ENCODE data around the gene RPL29. TPM values are rescaled to one million over a fixed set of nuclear protein-coding genes. Genes with fewer than 3 reads are reported as not detected.
"Not testable (repeated sequence)": the region's sequence is repeated elsewhere in the genome, so short reads cannot be mapped to it uniquely, and the experiment has no call there.

RPL29 gene
- total RNA-seq, 1 donor from 2014 or later: 872 TPM

DNA sequence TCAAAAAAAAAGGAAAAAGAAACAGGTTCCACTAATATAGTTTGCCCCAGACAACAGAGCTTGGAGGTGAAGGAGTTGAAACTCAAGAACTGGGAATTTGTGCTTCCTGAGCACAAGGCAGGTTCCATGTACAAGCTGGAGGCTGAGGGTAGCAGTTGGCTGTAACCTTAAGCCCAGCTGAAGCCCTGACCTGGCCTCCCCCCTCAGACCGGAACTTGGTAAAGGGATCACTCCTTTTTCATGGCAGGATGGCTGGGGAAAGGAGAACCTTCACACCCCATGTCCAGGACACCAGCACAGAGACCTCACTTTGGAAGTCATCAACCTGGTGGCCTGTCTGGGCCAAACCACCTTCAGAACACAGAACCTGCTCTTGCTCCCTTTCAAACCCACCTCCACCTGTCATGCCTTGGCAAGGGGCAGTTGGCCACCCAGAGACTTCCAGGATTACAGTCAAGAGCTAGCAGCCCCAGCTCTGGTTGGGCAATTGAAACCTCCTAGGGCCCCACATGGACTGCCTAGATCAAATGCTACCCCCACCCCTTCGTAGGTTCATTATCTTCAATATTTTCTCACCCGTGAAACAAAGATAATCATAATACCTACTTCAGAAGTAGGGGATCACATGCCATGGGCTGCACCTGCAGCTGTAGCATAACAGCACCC, 3.5 kb downstream of the RPL29 start:
- no peak for FAIRE-seq
- H3K4me3 Mint-ChIP-seq (ENCODE audit: unreplicated experiment): no peak overlapping the region
- no peaks in the 10 kb centered on the region for H3K27me3 ChIP-seq (ENCODE audit: insufficient read depth, low read length)

DNA sequence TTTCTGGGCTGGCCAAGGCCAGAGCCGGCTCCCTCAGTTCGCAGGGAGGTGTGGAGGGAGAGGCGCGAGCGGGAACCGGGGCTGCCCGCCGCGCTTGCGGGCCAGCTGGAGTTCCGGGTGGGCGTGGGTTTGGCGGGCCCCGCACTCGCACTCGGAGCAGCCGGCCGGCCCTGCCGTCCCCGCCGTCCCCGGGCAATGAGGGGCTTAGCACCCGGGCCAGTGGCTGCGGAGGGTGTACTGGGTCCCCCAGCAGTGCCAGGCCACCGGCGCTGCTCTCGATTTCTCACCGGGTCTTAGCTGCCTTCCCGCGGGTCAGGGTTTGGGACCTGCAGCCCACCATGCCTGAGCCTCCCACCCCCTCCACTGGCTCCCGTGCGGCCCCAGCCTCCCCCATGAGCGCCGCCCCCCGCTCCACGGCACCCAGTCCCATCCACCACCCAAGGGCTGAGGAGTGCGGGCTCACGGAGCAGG, 5.2 kb downstream of the RPL29 start:
- H3K27ac Mint-ChIP-seq (ENCODE audit: unreplicated experiment); H3K4me3 Mint-ChIP-seq (ENCODE audit: unreplicated experiment); H3K4me2 ChIP-seq (ENCODE audit: low read length); H3K4me3 ChIP-seq (ENCODE audit: insufficient read depth, low read depth, low read length); H3K9me3 Mint-ChIP-seq (ENCODE audit: unreplicated experiment); FAIRE-seq; H3K9ac ChIP-seq (ENCODE audit: low read length); H2AFZ ChIP-seq (ENCODE audit: low read depth, low read length); DNase-seq (ENCODE audit: low read depth); H3K27me3 ChIP-seq (ENCODE audit: insufficient read depth, low read length); H3K27ac ChIP-seq (ENCODE audit: low read depth, low read length); H3K9me3 ChIP-seq (ENCODE audit: insufficient read depth, low read depth, low read length); H3K27me3 Mint-ChIP-seq (ENCODE audit: low read depth, unreplicated experiment): not testable (repeated sequence)
- H3K36me3 ChIP-seq (ENCODE audit: insufficient read depth, low read length): peaks cover 21% of the 10 kb centered on the region
- Mint-ChIP-seq H3K36me3 (ENCODE audit: low read depth, unreplicated experiment) (peaks cover 20% of the 10 kb centered on the region), H3K4me1 (ENCODE audit: low read depth, unreplicated experiment) (peaks cover 10% of the 10 kb centered on the region)
- H4K20me1 ChIP-seq (ENCODE audit: insufficient read depth, low read length): peaks cover 25% of the 10 kb centered on the region
- peaks cover 39% of the 10 kb centered on the region for H3K79me2 ChIP-seq (ENCODE audit: insufficient read depth, low read length)
- peaks cover 27% of the 10 kb centered on the region for H3K4me1 ChIP-seq (ENCODE audit: insufficient read depth, low read length)

More for the DNA sequence above, 3.5 kb downstream of the RPL29 start:
- Histone ChIP-seq H2AFZ (ENCODE audit: low read depth, low read length) (no peak overlapping the region), H3K9me3 (ENCODE audit: insufficient read depth, low read depth, low read length) (no peaks in the 10 kb centered on the region), H3K4me1 (ENCODE audit: insufficient read depth, low read length) (peaks cover 27% of the 10 kb centered on the region), H3K36me3 (ENCODE audit: insufficient read depth, low read length) (peaks cover 21% of the 10 kb centered on the region), H4K20me1 (ENCODE audit: insufficient read depth, low read length) (peaks cover 25% of the 10 kb centered on the region), H3K4me3 (ENCODE audit: insufficient read depth, low read depth, low read length) (no peak overlapping the region), H3K27ac (ENCODE audit: low read depth, low read length) (no peak overlapping the region), H3K79me2 (ENCODE audit: insufficient read depth, low read length) (peaks cover 40% of the 10 kb centered on the region), H3K9ac (ENCODE audit: low read length) (peak overlapping the region; percentile 42), H3K4me2 (ENCODE audit: low read length) (peak overlapping the region; percentile 41)
- no peak overlapping the region for H3K27ac Mint-ChIP-seq (ENCODE audit: unreplicated experiment)
- no peak for TF ChIP-seq EZH2 (IDR thresholded peaks at IDR 0.05; ENCODE audit: insufficient read depth, low read length)
- TF ChIP-seq, protein P1, sequence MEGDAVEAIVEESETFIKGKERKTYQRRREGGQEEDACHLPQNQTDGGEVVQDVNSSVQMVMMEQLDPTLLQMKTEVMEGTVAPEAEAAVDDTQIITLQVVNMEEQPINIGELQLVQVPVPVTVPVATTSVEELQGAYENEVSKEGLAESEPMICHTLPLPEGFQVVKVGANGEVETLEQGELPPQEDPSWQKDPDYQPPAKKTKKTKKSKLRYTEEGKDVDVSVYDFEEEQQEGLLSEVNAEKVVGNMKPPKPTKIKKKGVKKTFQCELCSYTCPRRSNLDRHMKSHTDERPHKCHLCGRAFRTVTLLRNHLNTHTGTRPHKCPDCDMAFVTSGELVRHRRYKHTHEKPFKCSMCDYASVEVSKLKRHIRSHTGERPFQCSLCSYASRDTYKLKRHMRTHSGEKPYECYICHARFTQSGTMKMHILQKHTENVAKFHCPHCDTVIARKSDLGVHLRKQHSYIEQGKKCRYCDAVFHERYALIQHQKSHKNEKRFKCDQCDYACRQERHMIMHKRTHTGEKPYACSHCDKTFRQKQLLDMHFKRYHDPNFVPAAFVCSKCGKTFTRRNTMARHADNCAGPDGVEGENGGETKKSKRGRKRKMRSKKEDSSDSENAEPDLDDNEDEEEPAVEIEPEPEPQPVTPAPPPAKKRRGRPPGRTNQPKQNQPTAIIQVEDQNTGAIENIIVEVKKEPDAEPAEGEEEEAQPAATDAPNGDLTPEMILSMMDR (IDR thresholded peaks at IDR 0.05; ENCODE audit: insufficient read depth, low read depth, low read length): no peak
- peaks cover 20% of the 10 kb centered on the region for H3K36me3 Mint-ChIP-seq (ENCODE audit: low read depth, unreplicated experiment)
- H3K9me3 Mint-ChIP-seq (ENCODE audit: unreplicated experiment): no peaks in the 10 kb centered on the region
- H3K4me1 Mint-ChIP-seq (ENCODE audit: low read depth, unreplicated experiment): peaks cover 10% of the 10 kb centered on the region
- no peak for DNase-seq (ENCODE audit: low read depth)
- H3K27me3 Mint-ChIP-seq (ENCODE audit: low read depth, unreplicated experiment): no peaks in the 10 kb centered on the region

DNA sequence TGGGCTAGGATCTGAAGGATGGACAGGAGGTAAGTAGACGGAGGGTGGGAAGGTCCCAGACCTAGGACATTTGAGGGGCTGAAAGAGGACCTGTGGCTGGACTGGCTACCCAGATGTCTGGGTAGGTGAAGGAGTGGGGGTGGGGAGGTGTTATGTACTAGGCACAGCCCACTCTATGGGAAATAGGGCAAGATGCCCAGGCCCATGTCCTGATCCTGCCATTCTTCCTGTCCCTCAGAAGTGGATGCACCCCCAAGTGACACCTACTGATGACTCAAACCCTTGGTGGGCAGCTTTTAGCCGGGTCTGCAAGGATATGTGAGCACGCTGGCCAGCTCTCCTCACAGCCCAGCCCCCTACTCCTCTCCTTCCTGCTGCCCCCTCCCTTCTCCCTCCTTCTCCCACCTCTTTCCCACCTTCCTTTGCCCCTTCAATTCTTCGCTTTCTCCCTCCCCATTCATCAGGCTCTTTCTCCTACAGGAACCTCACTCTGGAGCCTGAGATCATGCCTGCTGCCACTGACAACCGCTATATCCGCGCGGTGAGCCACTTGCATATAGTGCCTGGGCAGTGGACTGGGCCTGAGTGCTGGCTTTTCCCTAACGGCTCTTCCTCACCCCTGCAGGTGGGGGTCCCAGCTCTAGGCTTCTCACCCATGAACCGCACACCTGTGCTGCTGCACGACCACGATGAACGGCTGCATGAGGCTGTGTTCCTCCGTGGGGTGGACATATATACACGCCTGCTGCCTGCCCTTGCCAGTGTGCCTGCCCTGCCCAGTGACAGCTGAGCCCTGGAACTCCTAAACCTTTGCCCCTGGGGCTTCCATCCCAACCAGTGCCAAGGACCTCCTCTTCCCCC, 7.2 kb downstream of the RPL29 start:
- no peak overlapping the region for H3K27ac Mint-ChIP-seq (ENCODE audit: unreplicated experiment)

More for the DNA sequence above, 7.2 kb downstream of the RPL29 start:
- DNase-seq (ENCODE audit: low read depth) (no peak), FAIRE-seq (no peak)
- no peak for TF ChIP-seq EZH2 (IDR thresholded peaks at IDR 0.05; ENCODE audit: insufficient read depth, low read length)
- peaks cover 27% of the 10 kb centered on the region for H3K79me2 ChIP-seq (ENCODE audit: insufficient read depth, low read length)
- no peaks in the 10 kb centered on the region for H3K27me3 ChIP-seq (ENCODE audit: insufficient read depth, low read length)
- Mint-ChIP-seq H3K36me3 (ENCODE audit: low read depth, unreplicated experiment) (peaks cover 9% of the 10 kb centered on the region), H3K4me3 (ENCODE audit: unreplicated experiment) (no peak overlapping the region), H3K9me3 (ENCODE audit: unreplicated experiment) (no peaks in the 10 kb centered on the region), H3K27me3 (ENCODE audit: low read depth, unreplicated experiment) (no peaks in the 10 kb centered on the region), H3K4me1 (ENCODE audit: low read depth, unreplicated experiment) (peaks cover 4% of the 10 kb centered on the region)
- H2AFZ ChIP-seq (ENCODE audit: low read depth, low read length): no peak overlapping the region
- H3K9ac ChIP-seq (ENCODE audit: low read length): no peak overlapping the region
- H3K4me1 ChIP-seq (ENCODE audit: insufficient read depth, low read length): peaks cover 17% of the 10 kb centered on the region
- no peak overlapping the region for H3K27ac ChIP-seq (ENCODE audit: low read depth, low read length)
- no peak overlapping the region for H3K4me3 ChIP-seq (ENCODE audit: insufficient read depth, low read depth, low read length)
- no peaks in the 10 kb centered on the region for H3K9me3 ChIP-seq (ENCODE audit: insufficient read depth, low read depth, low read length)
- H4K20me1 ChIP-seq (ENCODE audit: insufficient read depth, low read length): peaks cover 17% of the 10 kb centered on the region
- no peak overlapping the region for H3K4me2 ChIP-seq (ENCODE audit: low read length)
- peaks cover 9% of the 10 kb centered on the region for H3K36me3 ChIP-seq (ENCODE audit: insufficient read depth, low read length)
